Measurements from ENCODE around the gene MBP.

DNA sequence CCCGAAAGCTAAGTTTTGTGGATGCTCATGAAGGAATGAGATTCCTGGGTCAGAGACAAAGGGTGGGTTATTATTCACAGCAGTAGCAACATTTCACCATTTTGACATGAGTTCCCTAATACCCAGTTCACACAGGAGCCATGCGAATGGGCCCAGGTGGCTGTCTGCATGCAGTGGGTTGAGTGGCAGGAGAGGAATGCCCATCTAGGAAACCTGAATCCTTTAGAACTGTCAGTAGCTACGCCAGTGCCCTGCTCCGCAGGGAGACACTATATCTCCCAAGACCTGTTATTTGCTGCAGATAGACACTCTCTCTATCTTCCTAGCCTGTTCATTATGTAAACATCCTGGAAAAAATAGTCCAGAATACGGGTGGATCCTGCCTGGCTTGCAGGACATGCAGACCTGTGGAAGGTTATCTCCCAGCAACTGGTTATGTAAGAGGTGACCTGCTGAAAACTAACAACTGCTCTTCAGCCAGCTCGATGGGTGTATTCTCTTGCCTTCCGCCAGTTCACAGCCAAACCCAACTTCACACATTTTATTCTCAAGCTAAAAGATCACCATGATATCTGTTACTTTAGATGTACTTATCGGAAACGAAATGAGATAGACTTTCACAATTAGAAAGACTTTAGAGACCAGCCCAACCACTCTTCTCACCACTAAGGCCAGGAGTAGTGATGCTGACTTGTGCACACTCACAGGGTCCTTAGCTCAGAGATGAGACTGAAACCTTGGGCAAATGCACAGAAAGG is 59.1 kb downstream of the MBP start:
- TF ChIP-seq POLR2AphosphoS5 (IDR thresholded peaks at IDR 0.05; ENCODE audit: low read depth, low read length) (no peak), POLR2A (IDR thresholded peaks at IDR 0.05; ENCODE audit: low read depth, low read length) (no peak), TAF1 (IDR thresholded peaks at IDR 0.05; ENCODE audit: borderline replicate concordance, low read depth, low read length) (no peak)

Measured in GM12892 (cell line).